GM10266 (cell line): ENCODE measurements around the gene NET1.

Experiments used
- DNase-seq: peaks from one replicate; pipeline ENCODE4 v3.0.0; 2012; ENCODE audit errors: extremely low spot score
- TF ChIP-seq, protein P1 (sequence below): IDR thresholded peaks from 2 replicates; pipeline ENCODE4 v1.5.1; 2012; ENCODE audit warnings: mild to moderate bottlenecking, low read depth; ENCODE audit not compliant: control insufficient read depth, insufficient read depth; ENCODE audit errors: missing control alignments

Gene NET1

DNA sequence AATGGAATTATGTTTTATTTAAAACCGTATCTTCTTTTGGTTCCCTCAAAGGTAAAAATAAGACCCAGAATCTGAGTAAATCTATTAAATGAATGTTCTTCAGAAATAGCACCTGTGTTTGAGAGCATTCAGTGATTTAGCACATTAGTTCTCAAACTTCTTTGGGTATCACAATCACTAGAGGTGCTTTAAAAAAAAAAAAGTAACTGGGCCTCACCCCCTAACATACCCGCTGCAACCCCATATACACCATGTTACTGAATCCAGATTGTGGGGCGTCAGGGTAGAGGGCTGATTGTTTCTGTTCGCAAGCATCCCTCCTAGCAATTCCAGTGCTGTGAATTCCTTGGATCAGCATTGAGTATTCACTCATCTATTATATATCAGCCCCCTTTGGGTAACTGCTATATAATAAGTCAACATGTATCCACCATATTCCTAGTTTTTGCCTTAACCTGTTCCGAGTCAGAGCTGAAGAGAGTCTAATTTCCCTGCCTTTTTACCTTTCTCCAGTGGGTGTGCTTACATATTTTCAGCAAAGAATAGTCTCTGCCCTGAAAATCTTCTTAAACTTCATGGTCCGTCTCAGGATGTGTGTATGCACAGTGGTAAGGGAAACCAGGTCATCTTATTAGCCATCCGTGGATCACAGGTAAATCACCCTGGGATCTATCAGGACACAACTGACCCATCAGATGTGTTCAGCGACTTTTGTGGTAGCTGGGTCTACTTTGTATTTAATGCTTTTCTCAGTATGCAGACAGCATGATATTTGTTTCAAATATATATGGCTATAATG lies 46.8 kb downstream of the NET1 start:
- TF ChIP-seq, protein P1, sequence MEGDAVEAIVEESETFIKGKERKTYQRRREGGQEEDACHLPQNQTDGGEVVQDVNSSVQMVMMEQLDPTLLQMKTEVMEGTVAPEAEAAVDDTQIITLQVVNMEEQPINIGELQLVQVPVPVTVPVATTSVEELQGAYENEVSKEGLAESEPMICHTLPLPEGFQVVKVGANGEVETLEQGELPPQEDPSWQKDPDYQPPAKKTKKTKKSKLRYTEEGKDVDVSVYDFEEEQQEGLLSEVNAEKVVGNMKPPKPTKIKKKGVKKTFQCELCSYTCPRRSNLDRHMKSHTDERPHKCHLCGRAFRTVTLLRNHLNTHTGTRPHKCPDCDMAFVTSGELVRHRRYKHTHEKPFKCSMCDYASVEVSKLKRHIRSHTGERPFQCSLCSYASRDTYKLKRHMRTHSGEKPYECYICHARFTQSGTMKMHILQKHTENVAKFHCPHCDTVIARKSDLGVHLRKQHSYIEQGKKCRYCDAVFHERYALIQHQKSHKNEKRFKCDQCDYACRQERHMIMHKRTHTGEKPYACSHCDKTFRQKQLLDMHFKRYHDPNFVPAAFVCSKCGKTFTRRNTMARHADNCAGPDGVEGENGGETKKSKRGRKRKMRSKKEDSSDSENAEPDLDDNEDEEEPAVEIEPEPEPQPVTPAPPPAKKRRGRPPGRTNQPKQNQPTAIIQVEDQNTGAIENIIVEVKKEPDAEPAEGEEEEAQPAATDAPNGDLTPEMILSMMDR: no peak

DNA sequence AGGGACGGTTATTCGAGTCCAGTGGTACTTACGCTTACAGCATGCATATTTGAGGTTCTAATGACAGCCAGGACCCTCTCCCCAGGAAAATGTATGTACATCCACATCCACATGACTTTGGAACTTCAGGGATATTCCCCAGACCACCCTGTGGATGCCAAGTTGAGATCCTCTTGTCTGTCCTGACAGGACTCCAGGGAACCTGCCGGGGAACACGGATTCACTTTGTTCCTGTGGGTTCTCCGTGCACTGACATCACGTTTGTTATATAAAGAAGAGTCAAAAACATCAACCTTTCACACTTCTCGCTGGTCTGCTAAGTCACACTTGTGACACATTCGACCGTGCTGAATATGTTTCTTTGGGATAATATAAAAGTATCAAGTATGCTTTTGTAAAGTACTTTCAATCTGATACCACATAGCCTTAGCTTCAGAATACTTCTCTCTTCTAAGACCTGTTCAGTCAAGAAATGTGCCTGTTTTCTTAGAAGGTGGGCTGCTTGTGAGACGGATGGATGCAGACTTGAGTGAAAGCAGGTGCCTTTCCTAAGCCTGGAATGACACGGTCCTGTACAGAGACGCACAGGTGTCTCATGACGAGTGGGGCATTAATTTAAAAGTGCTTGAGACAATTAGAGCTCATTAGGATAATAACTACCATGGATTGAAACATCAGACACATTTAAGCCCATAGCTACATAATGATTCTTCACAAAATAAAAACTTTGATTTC lies 48.3 kb downstream of the NET1 start:
- no peak for DNase-seq
- TF ChIP-seq, protein P1: no peak

More for the DNA sequence above, 46.8 kb downstream of the NET1 start:
- DNase-seq: no peak

- DNase-seq: no peak
Observed at GRCh38 chr10:5461203-5461588, 48.8 kb downstream of the NET1 start.

GRCh38 chr10:5461914-5462840 lies 49.8 kb downstream of the NET1 start:
- TF ChIP-seq, protein P1: no peak
- no peak for DNase-seq

More at GRCh38 chr10:5461203-5461588, 48.8 kb downstream of the NET1 start:
- TF ChIP-seq, protein P1: no peak

DNA sequence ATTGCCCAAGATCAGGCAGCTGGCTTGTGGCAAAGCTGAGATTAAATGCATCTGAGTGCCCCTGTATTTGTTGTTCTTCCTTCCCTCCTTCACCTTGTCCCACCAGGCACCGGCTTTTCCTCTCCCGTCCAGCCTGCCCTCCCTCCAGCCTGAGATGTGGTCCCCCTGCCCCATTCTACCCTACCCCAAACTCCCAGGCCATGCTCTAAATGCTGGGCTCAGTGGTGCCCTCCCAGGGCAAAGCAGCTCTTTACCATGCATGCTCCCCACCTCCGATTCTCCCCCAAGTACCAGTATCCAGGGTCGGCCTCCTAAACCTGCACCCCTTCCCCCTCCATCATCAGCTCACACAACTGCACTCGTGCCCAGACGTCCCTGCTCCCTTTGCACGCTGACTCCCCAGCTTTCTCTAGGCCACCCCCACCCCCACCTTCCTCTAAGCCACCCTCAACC lies 50.5 kb downstream of the NET1 start:
- DNase-seq: no peak

GRCh38 chr10:5464546-5464945 lies 52.2 kb downstream of the NET1 start:
- TF ChIP-seq, protein P1: no peak
- DNase-seq: no peak

More for the DNA sequence above, 50.5 kb downstream of the NET1 start:
- TF ChIP-seq, protein P1: no peak
